ENCODE data around the gene VGLL1.

GRCh38 chrX:136555694-136556093 lies 23.7 kb downstream of the VGLL1 start:
- TF ChIP-seq EZH2phosphoT487 (IDR thresholded peaks at IDR 0.05; ENCODE audit: insufficient read depth, low read depth): no peak
- TF ChIP-seq EZH2 (IDR thresholded peaks at IDR 0.05; ENCODE audit: insufficient read depth, poor library complexity, severe bottlenecking): no peak
